WTC11 (cell line): Measurements from ENCODE around the gene OSR1. TPM values are rescaled to one million over a fixed set of nuclear protein-coding genes. Genes with fewer than 3 reads are reported as not detected.

ENCODE experiments used
- ATAC-seq: fragments of 200-7000 bp; cut with Tn5 transposase; 2 replicates; pipeline ENCODE4 v1.10.0; 2021; ENCODE audit warnings: mild to moderate bottlenecking, moderate library complexity
- CTCF ChIA-PET: fragments of 300-600 bp; sonication (Branson Sonifier 250); formaldehyde crosslinking; loops from one replicate; lab custom pipeline; 2021; ENCODE audit warnings: antibody characterized with exemption; lab: Charles Lee
- POLR2A ChIA-PET: fragments of 350-600 bp; sonication (Branson Sonifier 250); formaldehyde crosslinking; loops from one replicate; lab custom pipeline; 2021; ENCODE audit warnings: antibody characterized with exemption; lab: Charles Lee
- DNase-seq: peaks from one replicate; pipeline ENCODE4 v3.0.0; 2021; ENCODE audit warnings: low spot score
- H3K27ac Mint-ChIP-seq: 2 replicates; pipeline ENCODE4 v1.8.0; 2021; ENCODE audit warnings: mixed read lengths
- H3K27me3 Mint-ChIP-seq: 2 replicates; pipeline ENCODE4 v1.8.0; 2021; ENCODE audit warnings: low read depth, mild to moderate bottlenecking, moderate library complexity, mixed read lengths
- H3K36me3 Mint-ChIP-seq: 2 replicates; pipeline ENCODE4 v1.8.0; 2021; ENCODE audit warnings: mixed read lengths
- H3K4me1 Mint-ChIP-seq: 2 replicates; pipeline ENCODE4 v1.8.0; 2022; ENCODE audit warnings: mixed read lengths
- H3K4me3 Mint-ChIP-seq: 2 replicates; pipeline ENCODE4 v1.8.0; 2021; ENCODE audit warnings: mild to moderate bottlenecking, moderate library complexity, mixed read lengths
- H3K9me3 Mint-ChIP-seq: 2 replicates; pipeline ENCODE4 v1.8.0; 2021; ENCODE audit warnings: mixed read lengths
- ATF1 ChIP-seq: sonication (generic); formaldehyde crosslinking; IDR thresholded peaks from 2 replicates; pipeline ENCODE4 v1.8.1; 2023; ENCODE audit warnings: mild to moderate bottlenecking, moderate library complexity, missing genetic modification reagents
- ELF4 ChIP-seq: sonication (generic); formaldehyde crosslinking; IDR thresholded peaks from 2 replicates; pipeline ENCODE4 v1.8.1; 2022; ENCODE audit warnings: low read depth, mild to moderate bottlenecking, moderate library complexity, missing genetic modification reagents
- FOXP1 ChIP-seq: sonication (generic); formaldehyde crosslinking; IDR thresholded peaks from 2 replicates; pipeline ENCODE4 v1.8.0; 2022; ENCODE audit warnings: missing genetic modification reagents, mild to moderate bottlenecking, moderate library complexity, borderline replicate concordance
- GRHL2 ChIP-seq: fragments of 250-450 bp; sonication (Bioruptor Pico); IDR thresholded peaks from 2 replicates; pipeline ENCODE4 v1.8.0; 2022; ENCODE audit warnings: mild to moderate bottlenecking, moderate library complexity; ENCODE audit not compliant: insufficient replicate concordance, severe bottlenecking
- NFYB ChIP-seq: sonication (generic); formaldehyde crosslinking; conservative IDR thresholded peaks from 2 replicates; pipeline ENCODE4 v1.8.0; 2022; ENCODE audit warnings: low read depth, missing genetic modification reagents
- NR1H2 ChIP-seq: sonication (generic); formaldehyde crosslinking; IDR thresholded peaks from 2 replicates; pipeline ENCODE4 v1.9.0; 2021; ENCODE audit warnings: mild to moderate bottlenecking, moderate library complexity, missing genetic modification reagents
- NR3C1 ChIP-seq: sonication (generic); formaldehyde crosslinking; conservative IDR thresholded peaks from 2 replicates; pipeline ENCODE4 v1.8.1; 2023; ENCODE audit warnings: low read depth, mild to moderate bottlenecking, missing genetic modification reagents
- SP1 ChIP-seq: sonication (generic); formaldehyde crosslinking; conservative IDR thresholded peaks from 2 replicates; pipeline ENCODE4 v1.8.1; 2022; ENCODE audit warnings: missing genetic modification reagents
- TCF7 ChIP-seq: sonication (generic); formaldehyde crosslinking; IDR thresholded peaks from 2 replicates; pipeline ENCODE4 v1.8.0; 2022; ENCODE audit warnings: mild to moderate bottlenecking, low read depth, missing genetic modification reagents, moderate library complexity
- ZNF219 ChIP-seq: sonication (generic); formaldehyde crosslinking; IDR thresholded peaks from 2 replicates; pipeline ENCODE4 v1.8.0; 2023; ENCODE audit warnings: missing genetic modification reagents, mild to moderate bottlenecking, borderline replicate concordance
- ZNF232 ChIP-seq: sonication (generic); formaldehyde crosslinking; IDR thresholded peaks from 2 replicates; pipeline ENCODE4 v1.8.0; 2022; ENCODE audit warnings: mild to moderate bottlenecking, missing genetic modification reagents
- ZNF317 ChIP-seq: sonication (generic); formaldehyde crosslinking; IDR thresholded peaks from 2 replicates; pipeline ENCODE4 v1.8.1; 2023; ENCODE audit warnings: low read depth, mild to moderate bottlenecking, moderate library complexity, missing genetic modification reagents, borderline replicate concordance
- ZNF396 ChIP-seq: fragments of 250-450 bp; sonication (Bioruptor Pico); IDR thresholded peaks from 2 replicates; pipeline ENCODE4 v1.8.0; 2021; ENCODE audit warnings: mild to moderate bottlenecking, moderate library complexity, borderline replicate concordance
- ZNF671 ChIP-seq: fragments of 250-450 bp; sonication (Bioruptor Pico); IDR thresholded peaks from 2 replicates; pipeline ENCODE4 v1.8.0; 2021; ENCODE audit warnings: mild to moderate bottlenecking
- total RNA-seq: library from RNA; stranded (reverse); gene quantifications from 3 replicates; pipeline ENCODE4 v1.2.3, GENCODE V29; 2021
- TF ChIP-seq, protein P1 (sequence below): sonication (generic); formaldehyde crosslinking; conservative IDR thresholded peaks from 2 replicates; pipeline ENCODE4 v1.8.1; 2022; ENCODE audit warnings: mild to moderate bottlenecking, missing genetic modification reagents
- TF ChIP-seq, protein P2 (sequence below): fragments of 250-450 bp; sonication (Bioruptor Pico); IDR thresholded peaks from 2 replicates; pipeline ENCODE4 v1.9.0; 2021; ENCODE audit warnings: mild to moderate bottlenecking
- TF ChIP-seq, protein P3 (sequence below): fragments of 250-450 bp; sonication (Bioruptor Pico); IDR thresholded peaks from 2 replicates; pipeline ENCODE4 v1.9.0; 2021; ENCODE audit warnings: moderate library complexity, mild to moderate bottlenecking, inconsistent platforms, borderline replicate concordance
- TF ChIP-seq, protein P4 (sequence below): sonication (generic); formaldehyde crosslinking; IDR thresholded peaks from 2 replicates; pipeline ENCODE4 v1.8.1; 2023; ENCODE audit warnings: mild to moderate bottlenecking, missing genetic modification reagents
- TF ChIP-seq, protein P5 (sequence below): sonication (generic); formaldehyde crosslinking; IDR thresholded peaks from 2 replicates; pipeline ENCODE4 v1.8.1; 2023; ENCODE audit warnings: mild to moderate bottlenecking, moderate library complexity, missing genetic modification reagents
- TF ChIP-seq, protein P6 (sequence below): sonication (generic); formaldehyde crosslinking; IDR thresholded peaks from 2 replicates; pipeline ENCODE4 v1.8.1; 2023; ENCODE audit warnings: mild to moderate bottlenecking, missing genetic modification reagents, moderate library complexity

OSR1 gene
- total RNA-seq, 1 experiment from 2014 or later = 0.22 TPM

DNA sequence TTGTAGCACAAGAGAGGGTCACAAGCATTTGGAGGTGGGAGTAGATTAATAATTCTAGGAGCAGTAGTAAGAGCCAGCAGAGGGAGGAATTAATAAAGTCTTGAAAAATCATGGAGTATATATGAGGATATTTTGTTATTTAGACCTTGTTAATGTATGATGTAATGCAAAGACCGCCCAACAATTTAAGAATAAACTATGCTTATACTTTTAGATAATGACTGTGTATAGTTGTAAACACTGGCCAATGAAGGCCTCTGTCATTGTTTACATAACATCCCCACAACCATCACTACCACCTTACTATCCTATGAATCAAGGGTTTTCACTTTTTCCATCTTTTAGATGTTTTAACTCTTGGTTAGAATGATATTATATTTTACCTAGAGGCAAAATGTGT is 37.6 kb downstream of the OSR1 start:
- ATAC-seq (no peak), DNase-seq (no peak)
- Mint-ChIP-seq H3K27ac (no peak overlapping the region), H3K4me3 (no peak overlapping the region), H3K4me1 (no peaks in the 10 kb centered on the region), H3K36me3 (no peaks in the 10 kb centered on the region), H3K9me3 (no peaks in the 10 kb centered on the region), H3K27me3 (no peaks in the 10 kb centered on the region)
- no peak for TF ChIP-seq FOXP1
- TF ChIP-seq, protein P1, sequence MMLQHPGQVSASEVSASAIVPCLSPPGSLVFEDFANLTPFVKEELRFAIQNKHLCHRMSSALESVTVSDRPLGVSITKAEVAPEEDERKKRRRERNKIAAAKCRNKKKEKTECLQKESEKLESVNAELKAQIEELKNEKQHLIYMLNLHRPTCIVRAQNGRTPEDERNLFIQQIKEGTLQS (CRISPR knock-in tag) = no peak
- POLR2A ChIA-PET = no interaction called here
- CTCF ChIA-PET = no interaction called here

DNA sequence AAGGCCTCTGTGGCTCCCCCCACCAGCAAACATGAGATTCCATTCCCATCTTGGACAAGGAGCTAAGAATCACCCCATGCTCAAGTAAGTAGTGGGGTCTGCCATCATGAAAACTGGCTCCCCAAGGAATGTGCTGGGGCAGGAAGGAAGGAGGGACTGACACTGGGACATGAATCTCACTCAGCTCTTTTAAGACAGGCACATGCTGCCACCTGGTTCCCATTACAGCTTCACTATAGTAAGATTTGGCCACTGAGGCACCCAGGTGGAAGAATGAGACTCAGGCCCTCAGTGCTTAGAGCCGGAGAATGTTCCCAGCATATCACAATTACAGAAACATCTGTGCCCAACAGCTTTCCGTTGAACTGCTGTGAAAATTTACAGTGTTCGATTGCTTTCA is 38.7 kb downstream of the OSR1 start:
- Mint-ChIP-seq H3K36me3 (no peaks in the 10 kb centered on the region), H3K9me3 (no peaks in the 10 kb centered on the region), H3K27me3 (no peaks in the 10 kb centered on the region), H3K4me1 (no peaks in the 10 kb centered on the region), H3K27ac (no peak overlapping the region), H3K4me3 (no peak overlapping the region)
- ChIA-PET CTCF (interaction anchor here (1.0 kb wide), 1 partner anchor 31 kb away, joined by 5 read pairs; no protein-coding TSS in a partner anchor), POLR2A (no interaction called here)
- no peak for TF ChIP-seq ZNF671 (CRISPR knock-in tag)
- TF ChIP-seq TCF7 = no peak
- TF ChIP-seq NFYB = no peak
- TF ChIP-seq, protein P2, sequence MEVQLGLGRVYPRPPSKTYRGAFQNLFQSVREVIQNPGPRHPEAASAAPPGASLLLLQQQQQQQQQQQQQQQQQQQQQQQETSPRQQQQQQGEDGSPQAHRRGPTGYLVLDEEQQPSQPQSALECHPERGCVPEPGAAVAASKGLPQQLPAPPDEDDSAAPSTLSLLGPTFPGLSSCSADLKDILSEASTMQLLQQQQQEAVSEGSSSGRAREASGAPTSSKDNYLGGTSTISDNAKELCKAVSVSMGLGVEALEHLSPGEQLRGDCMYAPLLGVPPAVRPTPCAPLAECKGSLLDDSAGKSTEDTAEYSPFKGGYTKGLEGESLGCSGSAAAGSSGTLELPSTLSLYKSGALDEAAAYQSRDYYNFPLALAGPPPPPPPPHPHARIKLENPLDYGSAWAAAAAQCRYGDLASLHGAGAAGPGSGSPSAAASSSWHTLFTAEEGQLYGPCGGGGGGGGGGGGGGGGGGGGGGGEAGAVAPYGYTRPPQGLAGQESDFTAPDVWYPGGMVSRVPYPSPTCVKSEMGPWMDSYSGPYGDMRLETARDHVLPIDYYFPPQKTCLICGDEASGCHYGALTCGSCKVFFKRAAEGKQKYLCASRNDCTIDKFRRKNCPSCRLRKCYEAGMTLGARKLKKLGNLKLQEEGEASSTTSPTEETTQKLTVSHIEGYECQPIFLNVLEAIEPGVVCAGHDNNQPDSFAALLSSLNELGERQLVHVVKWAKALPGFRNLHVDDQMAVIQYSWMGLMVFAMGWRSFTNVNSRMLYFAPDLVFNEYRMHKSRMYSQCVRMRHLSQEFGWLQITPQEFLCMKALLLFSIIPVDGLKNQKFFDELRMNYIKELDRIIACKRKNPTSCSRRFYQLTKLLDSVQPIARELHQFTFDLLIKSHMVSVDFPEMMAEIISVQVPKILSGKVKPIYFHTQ = no peak
- no peak for TF ChIP-seq ELF4
- no peak for TF ChIP-seq NR3C1
- no peak for TF ChIP-seq ZNF219 (CRISPR knock-in tag)
- TF ChIP-seq, protein P1 (CRISPR knock-in tag) = no peak
- TF ChIP-seq, protein P3, sequence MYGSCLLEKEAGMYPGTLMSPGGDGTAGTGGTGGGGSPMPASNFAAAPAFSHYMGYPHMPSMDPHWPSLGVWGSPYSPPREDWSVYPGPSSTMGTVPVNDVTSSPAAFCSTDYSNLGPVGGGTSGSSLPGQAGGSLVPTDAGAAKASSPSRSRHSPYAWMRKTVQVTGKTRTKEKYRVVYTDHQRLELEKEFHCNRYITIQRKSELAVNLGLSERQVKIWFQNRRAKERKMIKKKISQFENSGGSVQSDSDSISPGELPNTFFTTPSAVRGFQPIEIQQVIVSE (CRISPR knock-in tag) = no peak
- TF ChIP-seq SP1 (CRISPR knock-in tag) = no peak
- no peak for TF ChIP-seq NR1H2 (CRISPR knock-in tag)
- TF ChIP-seq, protein P4, sequence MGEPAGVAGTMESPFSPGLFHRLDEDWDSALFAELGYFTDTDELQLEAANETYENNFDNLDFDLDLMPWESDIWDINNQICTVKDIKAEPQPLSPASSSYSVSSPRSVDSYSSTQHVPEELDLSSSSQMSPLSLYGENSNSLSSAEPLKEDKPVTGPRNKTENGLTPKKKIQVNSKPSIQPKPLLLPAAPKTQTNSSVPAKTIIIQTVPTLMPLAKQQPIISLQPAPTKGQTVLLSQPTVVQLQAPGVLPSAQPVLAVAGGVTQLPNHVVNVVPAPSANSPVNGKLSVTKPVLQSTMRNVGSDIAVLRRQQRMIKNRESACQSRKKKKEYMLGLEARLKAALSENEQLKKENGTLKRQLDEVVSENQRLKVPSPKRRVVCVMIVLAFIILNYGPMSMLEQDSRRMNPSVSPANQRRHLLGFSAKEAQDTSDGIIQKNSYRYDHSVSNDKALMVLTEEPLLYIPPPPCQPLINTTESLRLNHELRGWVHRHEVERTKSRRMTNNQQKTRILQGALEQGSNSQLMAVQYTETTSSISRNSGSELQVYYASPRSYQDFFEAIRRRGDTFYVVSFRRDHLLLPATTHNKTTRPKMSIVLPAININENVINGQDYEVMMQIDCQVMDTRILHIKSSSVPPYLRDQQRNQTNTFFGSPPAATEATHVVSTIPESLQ (CRISPR knock-in tag) = no peak
- TF ChIP-seq, protein P5, sequence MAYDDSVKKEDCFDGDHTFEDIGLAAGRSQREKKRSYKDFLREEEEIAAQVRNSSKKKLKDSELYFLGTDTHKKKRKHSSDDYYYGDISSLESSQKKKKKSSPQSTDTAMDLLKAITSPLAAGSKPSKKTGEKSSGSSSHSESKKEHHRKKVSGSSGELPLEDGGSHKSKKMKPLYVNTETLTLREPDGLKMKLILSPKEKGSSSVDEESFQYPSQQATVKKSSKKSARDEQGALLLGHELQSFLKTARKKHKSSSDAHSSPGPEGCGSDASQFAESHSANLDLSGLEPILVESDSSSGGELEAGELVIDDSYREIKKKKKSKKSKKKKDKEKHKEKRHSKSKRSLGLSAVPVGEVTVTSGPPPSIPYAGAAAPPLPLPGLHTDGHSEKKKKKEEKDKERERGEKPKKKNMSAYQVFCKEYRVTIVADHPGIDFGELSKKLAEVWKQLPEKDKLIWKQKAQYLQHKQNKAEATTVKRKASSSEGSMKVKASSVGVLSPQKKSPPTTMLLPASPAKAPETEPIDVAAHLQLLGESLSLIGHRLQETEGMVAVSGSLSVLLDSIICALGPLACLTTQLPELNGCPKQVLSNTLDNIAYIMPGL (CRISPR knock-in tag) = no peak
- no peak for TF ChIP-seq ZNF317 (CRISPR knock-in tag)
- no peak for TF ChIP-seq ZNF396 (CRISPR knock-in tag)
- TF ChIP-seq ATF1 (CRISPR knock-in tag) = no peak
- TF ChIP-seq ZNF232 (CRISPR knock-in tag) = no peak
- TF ChIP-seq GRHL2 = no peak
- TF ChIP-seq, protein P6, sequence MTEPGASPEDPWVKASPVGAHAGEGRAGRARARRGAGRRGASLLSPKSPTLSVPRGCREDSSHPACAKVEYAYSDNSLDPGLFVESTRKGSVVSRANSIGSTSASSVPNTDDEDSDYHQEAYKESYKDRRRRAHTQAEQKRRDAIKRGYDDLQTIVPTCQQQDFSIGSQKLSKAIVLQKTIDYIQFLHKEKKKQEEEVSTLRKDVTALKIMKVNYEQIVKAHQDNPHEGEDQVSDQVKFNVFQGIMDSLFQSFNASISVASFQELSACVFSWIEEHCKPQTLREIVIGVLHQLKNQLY (CRISPR knock-in tag) = no peak
- peak; percentile 55; the same call in 1 of the 2 replicates for ATAC-seq
- DNase-seq = no peak
